CD4-positive, alpha-beta T cell treated with Interferon gamma for 1 hour (primary cell): ENCODE measurements around the gene MTA3.
A peak's percentile ranks its signal among the peaks of the same experiment; 100 is the strongest.

ENCODE experiments used
- DNase-seq: peaks from one replicate; pipeline ENCODE4 v3.0.0-alpha.2; 2020

Gene MTA3

DNA sequence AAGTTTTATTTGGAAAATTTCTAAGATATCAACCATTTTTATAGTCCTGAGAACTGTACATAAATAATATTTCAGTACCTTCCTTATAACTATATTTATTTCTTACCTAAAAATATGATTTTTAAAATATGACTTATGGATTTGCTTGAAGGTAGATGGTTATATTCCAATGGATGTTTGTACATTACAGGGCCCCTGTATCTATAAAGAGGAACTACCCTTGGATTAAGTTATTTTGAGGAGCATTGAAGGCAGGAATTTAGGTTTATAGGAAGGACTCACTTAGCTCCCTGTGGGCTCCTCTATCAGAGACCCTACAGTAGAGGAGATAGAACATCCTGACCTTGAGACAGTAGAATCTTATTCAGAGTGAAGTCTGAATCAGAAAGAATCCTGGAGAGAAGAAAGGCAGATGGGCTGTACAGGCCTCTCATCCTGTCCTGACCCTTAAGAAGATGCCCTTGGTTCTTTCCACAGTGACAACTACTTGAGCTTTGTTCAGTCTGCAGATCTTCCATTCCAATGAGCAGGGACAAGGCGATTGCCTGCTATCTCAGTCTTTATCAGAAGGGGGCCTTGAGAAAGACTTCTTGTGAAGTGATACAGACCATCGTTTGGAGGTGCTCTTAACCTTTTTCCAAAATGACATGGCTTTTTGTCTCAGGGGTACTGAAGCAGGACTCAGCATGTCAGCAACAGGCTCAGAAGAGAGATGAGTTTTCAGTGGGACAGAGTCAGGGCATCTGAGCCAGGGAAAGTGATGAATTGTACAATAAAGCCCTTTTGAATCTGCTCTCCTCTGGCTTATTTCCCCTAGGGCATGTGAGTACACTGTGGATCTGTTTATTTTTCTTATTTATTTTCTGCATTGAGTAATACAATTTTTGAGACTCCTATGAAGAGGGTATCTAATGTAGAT lies 174.6 kb downstream of the MTA3 start:
- DNase-seq = no peak

DNA sequence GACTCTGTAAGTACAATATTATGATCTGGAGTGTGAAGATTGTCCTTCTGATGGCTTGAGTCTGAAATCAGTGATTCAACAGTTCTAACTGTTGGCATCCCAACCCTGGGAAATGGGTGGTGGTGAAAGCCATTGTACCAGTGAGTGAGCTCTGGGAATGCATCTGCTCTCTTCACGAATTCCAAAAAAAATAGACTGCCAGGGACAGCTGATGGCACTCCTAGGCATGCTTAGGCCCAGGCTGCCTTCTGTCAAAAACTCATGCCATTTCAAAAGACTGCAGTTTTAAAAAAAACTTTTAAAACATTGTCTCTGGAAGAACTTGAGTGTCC lies 175.2 kb downstream of the MTA3 start:
- DNase-seq = no peak

DNA sequence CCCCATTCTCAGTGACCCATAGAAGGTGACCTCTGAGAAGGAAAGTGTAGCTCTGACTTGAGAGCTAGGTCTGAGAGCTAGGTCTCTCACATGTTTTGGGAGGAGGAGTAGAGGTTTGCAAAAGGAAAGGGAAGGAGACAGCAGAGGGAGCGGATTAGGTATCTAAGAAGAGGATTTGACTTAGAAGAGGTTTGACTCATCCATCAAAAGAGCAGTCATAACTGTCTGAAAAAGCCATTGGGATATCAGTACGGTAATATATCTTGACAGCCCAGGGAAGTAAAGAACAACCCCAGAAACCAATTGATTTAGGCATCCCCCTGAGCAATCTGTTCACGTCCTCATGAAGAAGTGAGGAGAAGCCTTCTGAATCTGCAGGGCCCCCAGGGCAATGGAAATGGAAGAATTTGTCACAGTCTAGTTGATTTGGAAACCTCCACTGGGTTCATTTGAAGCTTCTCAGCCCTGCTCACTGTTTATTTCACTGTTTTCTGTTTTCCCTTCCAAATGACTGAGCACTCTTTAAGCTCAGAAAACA lies 176.2 kb downstream of the MTA3 start:
- no peak for DNase-seq

DNA sequence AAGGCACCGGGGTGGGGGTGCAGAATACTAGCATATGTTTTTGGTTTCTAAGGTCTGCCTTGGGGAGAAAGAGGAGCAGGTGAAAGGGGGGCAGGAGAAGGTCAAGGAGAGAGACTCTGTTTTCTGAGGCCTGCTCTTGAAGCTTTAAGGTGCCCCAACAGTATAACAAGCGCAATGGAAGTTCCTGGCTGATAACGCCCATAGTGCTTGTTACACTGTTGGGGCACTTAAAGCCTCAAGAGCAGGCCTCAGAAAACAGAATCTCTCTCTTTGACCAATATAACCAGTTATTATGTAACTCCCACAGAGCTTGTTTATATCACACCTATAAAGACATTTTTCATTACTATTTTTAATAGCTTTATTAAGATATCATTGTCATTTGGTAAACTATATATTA lies 179.0 kb downstream of the MTA3 start:
- no peak for DNase-seq

DNA sequence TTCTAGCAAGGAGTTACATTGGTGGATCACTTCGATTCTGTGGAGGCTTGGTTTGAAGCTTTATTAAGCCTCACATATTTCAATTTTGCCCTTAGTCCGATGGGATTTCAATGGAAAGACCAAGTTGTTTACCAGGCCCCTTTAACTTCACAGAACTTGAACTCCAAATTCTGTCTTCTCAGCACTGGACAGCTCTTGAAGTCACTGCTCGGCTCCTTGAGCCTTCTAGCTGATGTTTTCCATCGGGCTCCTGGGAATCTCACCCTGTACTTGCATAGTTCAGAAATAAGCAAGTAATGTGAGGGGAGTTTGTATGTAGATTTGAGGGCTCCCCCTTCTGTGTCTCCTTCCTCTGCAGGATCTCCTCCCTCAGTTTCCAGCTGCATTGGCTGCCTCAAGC lies 180.4 kb downstream of the MTA3 start:
- no peak for DNase-seq

DNA sequence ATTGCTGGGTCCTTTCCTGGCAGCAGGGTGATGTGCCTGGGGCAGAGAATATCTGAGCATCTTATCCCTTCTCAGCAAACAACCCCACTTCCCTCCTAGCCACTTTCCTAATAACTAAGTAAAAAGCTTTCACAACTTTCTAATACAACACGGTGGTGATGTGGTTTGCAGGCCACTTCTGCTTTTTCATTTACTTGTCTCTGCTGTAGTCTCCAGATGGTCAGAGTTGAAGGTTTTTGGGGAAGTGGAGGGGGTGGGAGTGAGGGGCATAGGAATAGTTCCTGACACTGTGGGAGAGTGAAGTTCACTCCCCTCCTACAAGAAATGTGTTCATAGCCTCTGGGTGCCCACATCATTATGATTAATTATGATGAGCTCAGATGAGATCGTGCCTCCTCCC lies 183.9 kb downstream of the MTA3 start:
- peak; percentile 60 for DNase-seq

DNA sequence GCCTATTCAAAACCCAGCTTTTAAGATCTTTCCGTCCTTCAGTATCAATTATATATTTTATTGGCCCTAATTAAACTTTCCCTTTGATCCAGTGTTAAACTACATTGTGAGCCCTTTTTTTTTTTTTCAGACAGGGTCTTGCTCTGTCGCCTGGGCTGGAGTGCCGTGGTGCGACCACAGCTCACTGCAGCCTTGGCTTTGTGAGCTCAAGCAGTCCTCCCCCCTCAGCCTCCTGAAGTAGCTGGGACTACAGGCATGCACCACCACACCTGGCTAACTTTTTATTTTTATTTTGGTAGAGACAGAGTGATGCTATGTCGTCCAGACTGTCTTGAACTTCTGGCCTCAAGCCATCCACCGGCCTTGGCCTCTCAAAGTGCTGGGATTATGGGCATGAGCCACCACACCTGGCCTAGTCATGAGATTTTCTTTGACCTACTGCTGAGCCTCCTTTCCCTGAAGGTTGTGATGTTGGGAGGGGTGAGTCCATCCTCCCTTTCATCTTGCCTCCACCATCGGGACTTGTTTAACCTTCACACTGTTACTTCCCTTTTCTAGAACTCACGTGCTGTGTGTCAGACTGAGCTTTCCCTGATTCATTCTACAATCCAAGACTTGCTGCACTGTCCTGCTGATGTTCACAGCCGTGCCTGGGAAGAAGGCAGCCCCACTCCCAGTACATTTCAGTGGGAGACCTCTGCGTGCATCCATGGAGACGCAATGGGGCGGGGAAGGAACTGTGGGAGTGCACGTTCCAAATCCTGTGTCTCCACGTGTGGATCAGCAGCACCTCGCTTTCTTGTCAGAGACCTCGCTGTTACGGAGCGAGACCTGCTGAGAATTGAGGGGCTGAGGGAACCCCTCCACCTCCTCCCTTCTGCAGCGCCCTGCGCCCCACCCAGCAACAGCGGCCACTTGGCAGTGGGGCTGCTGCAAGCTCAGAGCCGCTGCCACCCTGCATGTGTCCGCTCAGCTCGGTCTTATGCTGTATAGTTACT lies 184.7 kb downstream of the MTA3 start:
- DNase-seq = no peak

DNA sequence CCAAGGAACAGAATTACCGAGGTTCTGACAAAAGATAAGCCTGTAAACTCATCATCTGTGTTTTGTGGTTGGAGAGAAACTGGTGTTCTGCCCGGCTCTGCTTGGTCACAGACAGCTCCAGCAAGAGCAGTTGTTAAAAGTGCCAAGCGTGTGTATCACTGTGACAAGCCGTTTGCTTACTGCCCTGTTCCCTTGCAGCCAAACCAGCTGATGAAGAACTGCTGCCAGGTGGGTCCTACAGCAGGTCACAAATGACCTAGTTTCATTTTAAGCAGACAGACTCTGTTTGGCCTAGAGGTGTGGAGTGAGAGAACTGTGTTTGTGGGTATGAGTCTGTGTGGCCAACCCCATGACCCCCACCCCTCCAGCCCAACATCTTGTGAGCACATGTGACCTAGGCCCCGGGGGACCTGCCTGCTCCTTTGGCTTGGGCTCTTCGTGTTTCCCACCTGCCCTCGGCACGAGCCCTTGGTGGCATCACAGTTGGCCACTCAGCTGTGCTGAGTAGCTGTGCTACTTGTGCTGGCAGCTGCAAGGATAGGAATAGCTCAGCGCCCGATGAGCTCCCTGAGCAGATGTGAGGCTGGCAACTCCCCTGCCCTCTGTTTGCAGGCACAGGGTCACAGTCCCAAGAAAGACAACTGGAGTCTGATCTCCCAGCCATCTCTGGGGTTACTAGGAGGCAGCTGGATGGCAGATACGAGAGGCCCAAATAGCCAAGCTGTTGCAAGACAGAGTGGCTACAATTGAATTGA lies 185.8 kb downstream of the MTA3 start:
- DNase-seq = peak; percentile 42

DNA sequence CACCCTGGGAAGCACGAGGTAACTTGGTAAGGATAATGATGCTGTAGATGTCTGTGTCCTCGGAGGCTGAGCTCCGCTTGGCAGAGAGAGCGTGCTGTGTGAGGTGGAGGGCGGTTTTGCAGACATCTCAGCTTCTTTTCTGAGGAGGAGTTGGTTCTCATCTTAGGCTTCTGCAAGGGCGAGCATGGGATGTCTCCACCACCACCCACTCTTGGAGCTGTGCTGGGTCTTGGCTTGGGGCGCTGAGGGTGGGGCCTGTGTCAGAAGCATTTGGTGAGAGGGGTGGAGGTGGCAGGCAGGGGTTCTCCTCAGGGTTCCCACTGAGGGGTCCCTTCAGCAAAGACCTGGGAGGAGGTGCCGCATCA lies 186.3 kb downstream of the MTA3 start:
- DNase-seq = no peak

DNA sequence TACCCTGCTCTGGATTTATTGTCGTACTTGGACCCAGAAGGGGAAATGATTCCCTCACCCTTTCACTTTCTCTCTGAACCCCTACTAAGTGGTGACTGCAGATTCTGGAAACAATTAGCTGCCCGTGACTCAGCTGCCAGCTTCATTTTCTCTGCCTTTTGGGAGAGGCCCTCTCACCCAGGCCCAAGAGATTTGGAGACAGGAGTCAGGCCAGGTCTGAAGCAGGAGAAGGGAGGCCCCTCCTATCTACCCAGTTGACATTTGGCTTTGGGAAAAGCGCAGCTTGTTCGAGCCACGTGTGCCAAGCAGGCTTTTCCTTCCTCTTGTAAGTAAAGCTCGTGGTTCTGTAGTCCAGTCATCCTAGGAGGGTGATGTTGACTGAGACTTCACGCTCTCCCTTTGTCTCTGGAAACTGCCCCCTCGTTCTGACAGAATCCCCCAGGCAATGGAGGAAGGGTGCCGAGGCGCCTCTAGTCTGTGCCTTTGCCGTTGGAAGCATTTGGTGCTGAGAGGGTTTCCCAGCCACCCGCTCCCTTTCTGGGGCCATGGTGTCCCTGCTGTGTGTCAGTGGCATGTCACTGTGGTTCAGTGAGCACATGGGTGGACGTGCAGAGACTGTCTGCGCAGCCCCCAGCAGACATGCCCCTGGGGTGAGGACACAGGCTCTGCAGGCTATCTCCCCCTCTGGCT lies 186.9 kb downstream of the MTA3 start:
- DNase-seq = no peak

DNA sequence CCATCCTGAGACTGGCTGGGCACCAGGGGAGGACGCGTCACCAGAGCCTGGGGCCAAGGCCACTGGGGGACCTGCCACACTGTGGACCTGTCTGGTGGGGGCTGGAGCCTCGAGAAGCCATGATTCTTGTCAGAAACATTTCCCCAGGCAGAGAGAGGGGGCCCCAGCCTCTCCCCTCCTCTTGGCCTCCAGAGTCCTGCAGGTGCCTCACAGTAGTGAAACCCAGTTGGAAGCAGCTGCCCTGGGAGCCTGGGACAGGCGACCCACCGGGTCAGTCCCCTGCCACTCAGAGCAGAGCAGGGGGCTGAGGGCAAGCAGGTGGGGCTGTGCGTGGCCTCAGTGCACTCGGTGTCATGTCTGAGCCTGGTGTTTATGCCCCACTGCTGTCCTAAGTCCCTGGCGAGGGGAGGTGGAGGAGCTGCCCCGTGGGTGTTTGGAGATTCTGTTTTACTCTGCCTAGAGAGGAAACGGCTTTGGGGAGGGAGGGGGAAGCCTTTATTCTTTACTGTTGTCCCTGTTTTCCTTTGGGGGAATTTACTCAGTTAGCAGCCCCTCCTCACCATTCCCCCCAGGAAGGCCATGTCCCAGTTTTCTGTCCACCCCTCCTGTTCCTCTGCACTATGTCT lies 187.8 kb downstream of the MTA3 start:
- DNase-seq = no peak

DNA sequence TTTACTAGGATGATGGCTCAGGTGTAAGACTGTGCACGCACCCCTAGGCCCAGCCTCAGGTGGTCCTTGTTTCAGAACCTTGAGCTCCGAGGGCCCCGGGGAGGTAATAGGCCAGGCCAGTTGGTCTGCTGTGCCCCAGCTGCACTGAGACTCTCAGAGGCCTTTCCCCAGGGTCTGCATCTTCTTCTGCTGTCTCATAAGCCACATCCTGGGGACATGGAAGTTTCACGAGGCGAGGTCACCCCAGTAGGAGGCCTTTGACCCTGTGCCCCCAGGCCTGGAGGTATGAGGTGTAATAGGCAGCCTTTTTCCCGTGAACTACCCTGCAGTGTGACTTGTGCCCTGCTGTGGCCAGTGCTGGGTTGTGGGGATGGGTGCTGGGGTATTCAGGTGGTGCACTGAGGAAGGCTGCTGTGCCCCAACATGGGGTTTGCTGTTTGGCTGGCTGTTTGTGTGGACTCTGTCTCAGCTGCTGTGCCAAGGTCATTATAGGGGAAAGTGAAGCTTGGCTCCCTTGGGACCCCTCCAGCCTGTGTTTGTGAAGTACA lies 188.6 kb downstream of the MTA3 start:
- no peak for DNase-seq

DNA sequence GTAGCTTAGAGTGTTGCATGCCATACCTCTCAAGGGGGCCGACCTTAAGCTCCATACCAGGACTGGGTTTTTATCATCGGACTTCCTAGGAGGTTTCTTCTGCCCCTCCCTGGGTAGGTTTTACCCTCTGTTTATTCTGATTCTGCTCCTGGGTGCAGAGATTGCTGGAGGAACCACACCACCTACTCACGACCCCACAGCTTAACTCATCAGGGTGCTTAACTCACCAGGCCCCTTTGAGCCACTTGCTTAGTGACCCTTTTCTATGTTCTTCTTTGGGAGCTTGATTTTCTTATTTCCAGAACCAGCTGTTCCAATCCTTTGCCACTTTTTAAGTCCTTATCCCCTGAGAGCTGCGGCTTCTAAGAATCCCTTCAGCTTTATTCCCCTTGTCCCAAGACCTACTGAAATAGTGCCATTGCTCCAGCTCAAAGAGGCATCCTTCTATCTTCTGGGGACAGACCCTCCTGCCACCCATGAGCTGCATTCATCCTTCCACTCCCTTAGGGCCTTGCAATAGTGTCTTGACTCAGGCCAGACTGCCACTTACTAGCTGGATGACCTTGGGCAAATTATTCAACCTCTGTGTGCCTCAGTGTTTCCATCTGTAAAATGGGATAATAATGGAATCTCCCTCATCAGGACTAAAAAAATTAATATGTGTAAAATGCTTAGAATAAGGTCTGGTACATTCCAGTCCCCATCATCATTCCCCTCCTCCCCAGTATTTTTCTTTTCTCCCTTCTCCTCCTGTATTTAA lies 189.7 kb downstream of the MTA3 start:
- no peak for DNase-seq

DNA sequence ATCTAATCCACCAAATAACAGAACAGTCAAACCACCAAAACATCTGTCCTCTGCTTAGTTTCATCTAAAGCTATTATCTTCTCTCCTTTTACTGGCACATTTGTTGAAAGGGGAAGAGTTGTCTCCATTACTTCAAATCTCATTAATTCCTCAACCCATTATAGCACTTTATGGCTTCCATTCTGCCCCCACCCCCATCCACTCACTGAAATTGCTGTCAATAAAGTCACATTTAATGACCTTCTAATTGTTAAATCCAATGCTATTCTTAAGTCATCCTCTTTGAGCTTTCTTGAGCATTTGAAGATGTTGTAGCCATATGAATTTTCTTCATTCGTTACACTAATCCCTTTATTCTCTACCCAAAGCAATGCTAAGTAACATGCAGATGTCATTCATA lies 190.3 kb downstream of the MTA3 start:
- DNase-seq = no peak

DNA sequence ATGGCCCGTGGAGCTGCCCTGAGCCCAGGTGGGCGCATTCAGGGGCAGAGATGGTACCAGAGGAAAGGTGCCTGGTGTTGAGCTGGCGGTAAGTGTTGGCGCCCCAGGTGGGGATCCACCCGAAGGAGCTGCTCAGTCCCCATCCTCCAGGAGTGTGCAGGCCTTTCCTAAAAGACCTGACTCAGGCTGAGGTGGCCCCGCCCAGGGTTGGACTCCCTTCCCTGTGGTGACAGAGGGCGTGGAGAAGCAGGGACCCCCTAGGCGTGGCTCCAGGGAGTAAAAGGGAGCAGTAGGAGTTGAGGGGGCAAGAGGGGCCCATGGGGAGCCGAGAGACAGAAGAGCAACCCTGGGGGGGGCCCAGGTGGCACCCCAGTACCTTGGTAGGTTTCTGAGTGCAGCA lies 193.1 kb downstream of the MTA3 start:
- no peak for DNase-seq

DNA sequence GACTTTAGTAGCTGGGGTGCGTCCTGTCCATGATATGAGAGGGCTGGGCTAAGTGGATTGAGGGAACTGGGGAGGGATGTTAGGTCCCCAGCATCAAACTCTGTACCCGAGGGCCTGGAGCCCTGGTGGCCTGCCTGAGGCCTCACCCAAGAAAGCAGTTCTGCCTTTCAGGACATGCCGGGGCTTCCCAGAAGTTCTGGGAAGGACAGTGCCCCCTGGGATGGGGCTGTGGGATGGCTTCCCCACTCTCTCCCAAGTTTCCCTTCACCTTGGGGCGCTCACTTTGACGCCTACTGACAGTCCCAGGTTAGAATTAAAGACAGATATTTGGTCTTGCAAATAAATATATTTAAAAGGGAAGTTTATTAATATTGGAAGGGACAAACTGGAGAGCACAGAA lies 193.7 kb downstream of the MTA3 start:
- no peak for DNase-seq

DNA sequence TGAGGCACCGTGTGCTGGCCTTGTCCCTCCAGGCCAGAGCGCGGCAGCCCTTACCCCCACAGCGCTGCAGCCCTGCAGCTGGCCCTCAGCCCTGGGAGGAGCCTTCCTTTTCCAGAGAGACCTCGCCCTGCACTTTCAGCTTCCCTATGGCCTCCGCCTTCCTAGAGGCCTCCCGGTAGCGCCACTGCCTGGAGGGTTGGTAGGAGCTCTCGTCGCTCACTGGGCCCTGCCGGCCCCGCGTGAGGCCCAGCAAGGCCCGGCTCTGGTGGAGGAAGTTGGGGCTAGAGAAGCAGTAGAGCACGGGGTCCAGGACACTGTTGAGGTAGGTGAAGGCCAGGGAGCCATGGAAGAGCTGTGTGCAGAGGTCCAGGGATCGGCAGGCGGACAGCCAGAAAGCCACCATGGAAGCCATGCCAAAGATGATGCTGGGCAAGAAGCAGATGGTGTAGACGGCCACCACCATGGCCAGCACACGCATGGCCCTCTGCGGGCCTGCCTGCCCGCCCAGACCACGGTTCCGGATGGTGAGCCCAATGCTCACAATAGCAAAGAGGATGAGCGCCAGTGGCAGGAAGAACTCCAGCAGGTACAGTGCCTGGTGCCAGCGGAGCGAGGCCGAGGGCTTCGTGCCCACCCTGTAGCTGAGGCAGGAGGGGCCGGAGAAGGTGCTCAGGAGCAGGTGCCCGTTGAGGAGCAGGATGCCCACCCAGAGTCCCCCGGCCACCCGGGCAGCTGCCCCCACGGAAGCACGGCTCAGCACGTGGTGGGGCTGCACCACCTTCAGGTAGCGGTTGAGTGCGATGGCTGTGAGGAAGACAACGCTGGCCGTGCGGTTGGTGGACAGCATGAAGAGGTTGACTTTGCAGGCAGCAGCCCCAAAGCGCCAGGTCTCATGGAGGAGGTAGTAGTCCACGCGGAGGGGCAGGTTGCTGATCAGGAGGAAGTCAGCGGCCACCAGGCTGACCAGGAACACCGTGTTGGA lies 194.7 kb downstream of the MTA3 start:
- no peak for DNase-seq

DNA sequence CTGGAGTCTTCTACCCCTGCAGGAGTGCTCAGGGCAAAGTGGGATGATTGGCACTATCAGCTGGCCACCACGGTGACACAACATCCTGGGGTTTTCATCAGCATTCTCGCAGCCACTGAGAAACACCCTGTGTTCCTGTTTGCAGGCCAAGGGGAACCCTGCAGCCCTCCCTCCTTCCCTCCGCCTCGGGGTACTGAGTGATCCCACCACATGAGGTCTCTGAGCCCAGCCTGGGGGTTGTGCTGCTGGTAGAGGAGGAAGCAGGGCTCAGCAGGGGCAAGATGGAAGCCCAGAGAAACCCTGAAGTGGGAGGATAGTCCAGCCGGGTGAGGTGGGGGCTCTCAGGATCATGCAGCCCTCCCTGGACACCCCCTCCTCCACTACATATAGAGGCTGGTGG lies 195.7 kb downstream of the MTA3 start, which contains the start of gene OXER1:
Gene OXER1, minus strand, starts transcription at position 40 of the 400 bp plus-strand sequence. CDS start 73 bp downstream, outside the sequence.
- peak; percentile 36 for DNase-seq

DNA sequence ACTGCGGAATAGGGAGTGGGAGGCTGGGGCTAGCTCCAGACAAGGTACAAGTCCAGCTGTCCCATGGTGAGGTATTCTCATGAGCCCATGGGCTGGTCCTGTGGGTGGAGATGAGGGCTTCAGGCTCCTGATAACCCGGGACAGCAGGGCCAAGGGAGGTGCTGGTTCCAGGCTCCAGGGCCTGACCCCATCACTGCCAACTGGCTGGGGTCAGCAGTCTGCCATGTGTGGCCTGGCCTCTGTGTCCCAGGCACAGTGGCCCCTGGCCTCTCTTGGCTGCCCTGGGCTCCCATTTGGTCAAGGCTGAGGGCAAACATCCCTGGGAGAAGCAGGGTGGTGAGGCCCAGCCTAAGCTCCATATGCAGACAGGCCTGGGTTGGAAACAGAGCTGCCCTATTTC lies 196.5 kb downstream of the MTA3 start:
- DNase-seq = no peak
